ENCODE results near the gene CPZ.

- TF ChIP-seq BHLHE40 (IDR thresholded peaks at IDR 0.05; ENCODE audit: borderline replicate concordance), result no peak
- TF ChIP-seq ARNT (IDR thresholded peaks at IDR 0.05), result no peak
- TF ChIP-seq SUZ12 (IDR thresholded peaks at IDR 0.05), result no peak
- TF ChIP-seq ELF4 (IDR thresholded peaks at IDR 0.05), result no peak
- no peak for TF ChIP-seq TARDBP (IDR thresholded peaks at IDR 0.05)
- TF ChIP-seq FOXK2 (IDR thresholded peaks at IDR 0.05), result no peak
- no peak for TF ChIP-seq L3MBTL2 (conservative IDR thresholded peaks at IDR 0.05)
- TF ChIP-seq FOXM1 (IDR thresholded peaks at IDR 0.05; ENCODE audit: borderline replicate concordance), result no peak
- TF ChIP-seq SP1 (IDR thresholded peaks at IDR 0.05), result no peak
- no peak for TF ChIP-seq PKNOX1 (IDR thresholded peaks at IDR 0.05)
- TF ChIP-seq ZNF384 (IDR thresholded peaks at IDR 0.05), result no peak
- no peak for TF ChIP-seq LEF1 (IDR thresholded peaks at IDR 0.05; ENCODE audit: borderline replicate concordance)
- TF ChIP-seq HDGF (IDR thresholded peaks at IDR 0.05; ENCODE audit: borderline replicate concordance), result no peak
- no peak for TF ChIP-seq CTBP1 (IDR thresholded peaks at IDR 0.05; ENCODE audit: borderline replicate concordance)
Measured at GRCh38 chr4:8591626-8592365, 769 bp upstream of the CPZ start.
